Coronary artery (tissue), 2 donors: Measurements from ENCODE around the gene SCD5.

Experiments
- DNase-seq: peaks from one replicate; pipeline ENCODE4 v3.0.0-alpha.2; 2017; ENCODE audit warnings: low spot score
- H3K27ac ChIP-seq, 2 donors: fragments of 200-600 bp; sonication (generic); one replicate each; pipeline ENCODE4 v1.5.1; 2016 to 2019
- H3K4me3 ChIP-seq: fragments of 200-600 bp; sonication (generic); 2 replicates; pipeline ENCODE4 v1.5.1; 2016; ENCODE audit warnings: mild to moderate bottlenecking, moderate library complexity
- CTCF ChIP-seq: fragments of 200-600 bp; sonication (generic); IDR thresholded peaks from one replicate; pipeline ENCODE4 v1.5.1; 2019; ENCODE audit warnings: antibody characterized with exemption

SCD5 gene

GRCh38 chr4:82638479-82638878, 160.1 kb downstream of the SCD5 start:
- no peak for DNase-seq
- Histone ChIP-seq H3K27ac (no peak overlapping the region), H3K4me3 (no peak overlapping the region)
- no peak for TF ChIP-seq CTCF

- no peak for DNase-seq
- Histone ChIP-seq H3K27ac (no peak overlapping the region), H3K4me3 (no peak overlapping the region)
- no peak for TF ChIP-seq CTCF
These were observed 168.5 kb downstream of the SCD5 start for GRCh38 chr4:82630079-82630478.

GRCh38 chr4:82629238-82630000, 169.2 kb downstream of the SCD5 start:
- Histone ChIP-seq H3K4me3 (no peak overlapping the region), H3K27ac (no peak overlapping the region)
- DNase-seq = no peak
- TF ChIP-seq CTCF = no peak

- DNase-seq = no peak
- no peak overlapping the region for H3K4me3 ChIP-seq
- no peak for TF ChIP-seq CTCF
- H3K27ac ChIP-seq = no peak overlapping the region
These were observed 172.2 kb downstream of the SCD5 start for GRCh38 chr4:82626251-82626868.

GRCh38 chr4:82624819-82625218, 173.8 kb downstream of the SCD5 start:
- TF ChIP-seq CTCF = no peak
- DNase-seq = no peak
- H3K27ac ChIP-seq = no peak overlapping the region
- H3K4me3 ChIP-seq = no peak overlapping the region

GRCh38 chr4:82623121-82623683, 175.4 kb downstream of the SCD5 start:
- Histone ChIP-seq H3K4me3 (no peak overlapping the region), H3K27ac (no peak overlapping the region)
- DNase-seq = no peak
- TF ChIP-seq CTCF = no peak

GRCh38 chr4:82621251-82621650, 177.3 kb downstream of the SCD5 start:
- DNase-seq = no peak
- H3K4me3 ChIP-seq = no peak overlapping the region
- TF ChIP-seq CTCF = no peak
- H3K27ac ChIP-seq = no peak overlapping the region
